Ammon's horn (tissue), 1 donor: ENCODE measurements around the gene SLX9.

Source experiments
- DNase-seq: peaks from one replicate; pipeline ENCODE4 v3.0.0-alpha.2; 2016; ENCODE audit warnings: low spot score

SLX9 gene, protein sequence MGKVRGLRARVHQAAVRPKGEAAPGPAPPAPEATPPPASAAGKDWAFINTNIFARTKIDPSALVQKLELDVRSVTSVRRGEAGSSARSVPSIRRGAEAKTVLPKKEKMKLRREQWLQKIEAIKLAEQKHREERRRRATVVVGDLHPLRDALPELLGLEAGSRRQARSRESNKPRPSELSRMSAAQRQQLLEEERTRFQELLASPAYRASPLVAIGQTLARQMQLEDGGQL

DNA sequence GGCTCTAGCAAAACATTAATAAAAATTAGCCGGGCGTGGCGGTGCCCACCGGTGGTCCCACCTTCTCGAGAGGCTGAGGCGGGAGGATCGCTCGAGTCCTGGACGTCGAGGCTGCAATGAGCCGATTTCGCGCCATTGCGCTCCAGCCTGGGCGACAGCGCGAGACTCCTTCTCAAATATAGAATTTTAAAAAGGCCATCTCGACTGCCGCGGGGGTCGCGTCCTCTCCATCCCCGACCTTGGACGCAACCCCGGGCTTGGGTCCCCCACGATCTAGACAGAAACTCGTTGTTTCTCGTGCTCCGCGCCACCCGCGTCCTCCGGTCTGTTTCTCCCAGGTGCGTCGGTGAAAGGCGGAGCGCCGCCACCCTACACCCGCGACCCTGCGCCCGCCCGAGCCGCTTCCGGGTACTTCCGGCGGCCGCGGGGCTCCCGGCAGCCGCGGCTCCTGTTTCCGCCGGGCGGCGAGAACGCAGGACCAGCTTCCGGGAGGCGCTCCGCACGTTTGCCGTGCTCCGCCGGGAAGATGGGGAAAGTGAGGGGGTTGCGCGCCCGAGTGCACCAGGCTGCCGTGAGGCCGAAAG is at the start of gene SLX9:
SLX9 (plus strand) TSS at position 498 of the 584 bp plus-strand sequence; CDS start at position 527, 29 bp downstream.
- peak; percentile 64 for DNase-seq

DNA sequence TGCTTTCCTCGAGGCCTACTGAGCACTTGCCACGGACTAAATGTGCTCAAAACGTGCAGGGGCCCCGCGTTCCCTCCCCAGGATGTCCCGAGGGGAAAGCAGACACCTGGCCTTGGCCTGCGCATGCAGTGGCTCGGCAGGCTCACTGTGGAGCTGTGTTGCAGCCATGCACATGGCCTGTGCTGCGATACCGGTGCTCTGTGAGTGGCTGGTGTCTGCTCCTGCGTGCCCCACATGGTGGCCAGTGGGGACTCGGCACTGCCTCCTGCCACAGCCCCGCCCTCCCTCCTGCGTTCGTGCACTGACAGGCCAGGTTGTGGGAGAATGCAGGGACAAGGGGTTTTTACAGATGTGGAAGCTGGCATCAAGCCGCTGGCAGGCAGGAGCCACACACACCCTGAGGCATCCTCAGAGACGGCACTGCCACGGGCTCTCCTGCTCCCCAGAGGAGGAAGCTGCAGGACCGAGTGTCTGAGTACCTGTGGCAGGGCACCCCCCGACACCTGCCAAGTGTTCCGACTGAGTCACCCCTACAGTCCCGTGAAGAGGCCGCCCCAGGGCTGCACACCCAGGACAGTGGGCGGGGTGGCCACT is 49.4 kb upstream of the SLX9 start:
- no peak for DNase-seq

DNA sequence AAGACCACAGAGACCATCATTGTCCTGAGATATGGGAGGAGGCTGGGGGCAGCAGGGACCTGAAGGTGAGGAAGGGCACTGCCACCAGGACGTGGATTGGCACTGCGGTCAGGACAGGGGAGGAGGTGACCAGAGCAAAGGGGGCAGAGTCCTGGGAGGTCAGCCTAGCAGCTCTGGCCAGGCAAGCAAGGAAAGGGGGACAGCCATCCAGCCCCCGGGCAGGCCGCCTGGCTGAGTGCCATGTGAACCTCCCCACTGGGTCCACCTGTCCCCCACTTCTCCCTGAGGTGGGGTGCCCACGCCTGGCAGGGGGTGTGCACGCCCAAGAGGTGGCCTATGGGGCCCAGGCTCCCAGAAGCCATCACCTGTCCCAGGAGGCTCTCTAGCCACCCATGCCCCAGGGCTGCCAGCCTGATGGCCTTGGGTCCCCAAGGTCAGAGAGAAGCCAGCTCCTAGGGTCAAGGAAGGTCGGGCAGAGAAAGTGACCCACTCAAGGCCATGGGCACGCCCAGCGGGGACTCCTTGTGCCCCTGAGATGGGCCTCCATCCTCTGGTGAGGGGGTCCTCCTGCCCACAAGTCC is 48.8 kb upstream of the SLX9 start:
- DNase-seq = no peak

DNA sequence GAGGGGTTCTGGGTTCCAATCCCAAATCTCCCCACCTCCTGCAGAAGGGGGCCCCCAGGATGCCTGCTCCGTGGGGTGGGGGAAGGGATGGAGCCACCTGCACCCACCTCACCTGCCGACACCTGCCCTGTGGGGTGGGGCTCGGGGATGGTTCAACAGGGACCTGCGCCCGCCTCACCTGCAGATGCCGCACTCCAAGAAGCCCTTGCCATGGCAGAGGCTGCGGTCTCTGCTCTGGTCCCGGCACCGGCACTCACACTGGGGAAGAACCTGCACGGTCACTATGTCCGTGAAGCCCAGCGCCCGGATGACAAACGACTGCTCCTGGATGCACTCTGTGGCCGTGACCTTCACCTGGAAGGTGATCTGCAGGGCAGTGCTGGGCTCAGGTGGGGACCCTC is 48.2 kb upstream of the SLX9 start:
- no peak for DNase-seq

DNA sequence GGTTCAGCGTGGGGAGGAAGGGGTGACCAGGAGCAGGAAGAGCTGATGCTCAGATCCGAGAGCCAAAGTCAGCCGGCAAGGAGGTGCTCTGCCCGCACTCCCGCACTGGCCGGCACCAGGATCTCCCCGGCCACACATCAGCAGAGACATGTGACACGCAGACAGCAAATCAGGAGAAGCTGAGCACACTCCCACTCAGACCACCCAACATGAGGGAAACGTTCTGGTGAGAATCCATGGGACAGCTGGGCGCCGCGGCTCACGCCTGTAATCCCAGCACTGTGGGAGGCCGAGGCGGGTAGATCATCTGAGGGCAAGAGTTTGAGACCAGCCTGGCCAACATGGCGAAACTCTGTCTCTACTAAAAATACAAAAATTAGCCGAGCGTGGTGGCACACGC is 47.7 kb upstream of the SLX9 start:
- DNase-seq = no peak

DNA sequence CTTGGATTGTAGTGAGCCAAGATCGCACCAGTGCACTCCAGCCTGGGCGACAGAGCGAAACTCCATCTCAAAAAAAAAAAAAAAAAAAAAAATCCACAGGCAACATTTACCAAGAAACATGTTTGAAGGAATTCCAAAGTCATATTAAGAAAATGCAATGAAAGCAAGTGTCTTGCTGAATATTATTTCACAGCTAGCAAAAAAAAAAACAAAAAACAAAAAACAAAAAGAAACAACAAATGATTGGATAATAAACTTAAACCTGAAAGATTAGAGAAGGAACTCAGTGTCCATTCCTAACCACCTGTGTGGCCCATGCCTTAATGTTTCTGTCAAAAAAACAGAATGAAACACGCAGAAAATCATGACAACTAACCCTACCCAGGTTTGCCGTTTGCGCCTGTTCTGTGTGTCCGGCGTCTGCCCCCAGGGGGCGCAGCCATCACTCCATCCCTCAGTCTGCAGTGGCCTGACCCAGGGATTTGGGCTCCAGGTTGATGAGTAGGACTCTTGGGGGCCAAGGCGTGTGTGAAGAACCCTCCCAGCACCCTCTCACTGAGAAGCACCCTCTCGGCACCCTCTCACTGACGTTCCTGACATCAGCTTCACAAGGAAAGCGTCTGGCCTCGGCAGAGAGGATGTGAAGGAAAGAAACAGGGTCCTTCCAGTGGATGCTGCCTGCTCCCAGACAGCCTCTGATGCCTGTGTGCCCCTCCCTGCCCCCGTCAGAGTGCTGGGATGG is 47.1 kb upstream of the SLX9 start:
- peak; percentile 54 for DNase-seq

DNA sequence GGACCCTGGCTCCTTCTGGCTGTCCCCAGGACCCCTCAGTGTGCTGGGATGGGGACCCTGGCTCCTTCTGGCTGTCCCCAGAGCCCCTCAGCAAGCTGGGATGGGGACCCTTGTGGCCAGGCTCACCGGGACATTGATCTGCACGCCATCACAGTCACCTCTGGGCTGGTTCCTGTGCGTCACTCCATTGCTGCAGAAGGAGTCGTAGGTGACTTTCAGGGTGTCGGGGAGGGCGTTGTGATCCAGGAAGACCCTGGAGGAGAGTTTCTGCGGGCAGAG is 46.6 kb upstream of the SLX9 start:
- DNase-seq = no peak

DNA sequence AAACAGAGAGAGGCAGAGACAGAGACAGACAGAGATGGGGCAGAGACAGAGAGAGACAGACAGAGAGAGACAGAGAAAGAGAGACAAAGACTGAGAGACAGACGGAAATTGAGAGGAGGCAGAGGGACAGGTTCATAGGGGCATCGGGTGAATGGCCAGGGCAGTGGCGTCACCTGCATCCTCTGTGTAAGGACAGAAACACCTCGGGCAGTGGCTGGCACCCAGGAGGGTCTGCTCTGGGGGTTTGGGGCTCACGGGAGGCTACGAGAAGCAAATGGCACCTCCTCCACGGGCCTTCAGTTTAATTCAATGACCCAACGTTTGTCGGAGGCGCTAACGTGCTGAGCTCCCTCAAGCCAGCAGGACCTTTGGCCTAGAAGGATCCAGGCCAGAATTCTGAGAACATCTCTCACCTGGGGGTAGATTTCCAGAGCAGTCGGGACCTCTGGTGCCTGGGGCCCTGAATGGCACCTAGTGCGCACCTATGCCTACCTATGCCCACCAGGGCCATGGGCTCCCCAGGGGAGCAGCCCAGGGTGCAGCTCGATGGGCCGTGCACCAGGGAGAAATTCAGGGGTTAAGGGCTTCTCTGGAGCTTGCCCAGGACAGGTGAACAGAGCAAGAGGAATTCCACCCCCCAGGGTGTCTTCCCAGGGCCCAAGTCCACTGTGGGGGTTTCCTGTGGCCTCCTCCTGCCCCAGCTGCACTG is 45.7 kb upstream of the SLX9 start:
- no peak for DNase-seq

DNA sequence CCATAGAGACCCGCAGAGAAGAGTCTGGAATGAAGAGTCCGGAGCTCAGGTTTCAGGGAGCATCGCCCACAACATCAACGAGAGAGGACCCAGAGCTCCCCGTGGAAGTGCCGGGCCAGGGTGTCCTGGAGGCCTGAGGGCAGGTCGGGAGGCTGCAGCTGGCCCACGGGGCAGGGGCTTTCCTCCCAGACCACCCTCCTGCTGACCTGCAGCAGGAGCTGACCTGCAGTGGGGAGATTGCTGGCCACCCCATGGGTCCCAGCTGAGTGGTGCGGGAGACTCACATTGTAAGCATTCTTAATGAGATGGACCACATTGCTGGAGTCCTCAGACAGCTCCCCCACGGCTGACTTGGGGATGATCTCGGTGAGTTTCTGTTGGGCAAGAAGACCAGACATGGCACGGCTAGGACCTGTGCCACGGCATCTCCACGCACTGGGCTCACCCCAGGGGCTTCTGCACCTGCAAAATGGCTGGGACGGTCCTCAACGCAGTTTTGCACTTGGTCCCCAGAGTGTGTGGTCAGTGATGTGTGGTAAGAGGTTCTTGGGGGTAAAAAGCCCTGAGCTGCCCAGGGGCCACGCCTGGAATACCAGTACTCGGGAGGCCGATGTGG is 45.0 kb upstream of the SLX9 start:
- DNase-seq = no peak

DNA sequence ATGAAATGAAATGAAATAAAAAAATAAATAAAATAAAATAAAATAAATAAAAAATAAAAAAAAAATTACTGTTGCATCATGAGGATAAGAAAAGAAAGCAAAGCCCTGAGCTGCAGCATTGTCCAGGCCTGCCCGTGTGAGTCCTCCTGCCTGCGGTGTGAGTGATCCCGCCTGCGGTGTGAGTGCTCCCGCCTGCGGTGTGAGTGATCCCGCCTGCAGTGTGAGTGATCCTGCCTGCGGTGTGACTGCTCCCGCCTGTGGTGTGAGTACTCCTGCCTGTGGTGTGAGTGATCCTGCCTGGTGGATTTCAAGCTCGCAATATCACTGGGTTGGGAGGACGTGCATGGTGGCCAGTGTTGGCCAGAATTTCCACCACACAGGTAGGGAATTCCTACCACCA is 44.0 kb upstream of the SLX9 start:
- DNase-seq = no peak

DNA sequence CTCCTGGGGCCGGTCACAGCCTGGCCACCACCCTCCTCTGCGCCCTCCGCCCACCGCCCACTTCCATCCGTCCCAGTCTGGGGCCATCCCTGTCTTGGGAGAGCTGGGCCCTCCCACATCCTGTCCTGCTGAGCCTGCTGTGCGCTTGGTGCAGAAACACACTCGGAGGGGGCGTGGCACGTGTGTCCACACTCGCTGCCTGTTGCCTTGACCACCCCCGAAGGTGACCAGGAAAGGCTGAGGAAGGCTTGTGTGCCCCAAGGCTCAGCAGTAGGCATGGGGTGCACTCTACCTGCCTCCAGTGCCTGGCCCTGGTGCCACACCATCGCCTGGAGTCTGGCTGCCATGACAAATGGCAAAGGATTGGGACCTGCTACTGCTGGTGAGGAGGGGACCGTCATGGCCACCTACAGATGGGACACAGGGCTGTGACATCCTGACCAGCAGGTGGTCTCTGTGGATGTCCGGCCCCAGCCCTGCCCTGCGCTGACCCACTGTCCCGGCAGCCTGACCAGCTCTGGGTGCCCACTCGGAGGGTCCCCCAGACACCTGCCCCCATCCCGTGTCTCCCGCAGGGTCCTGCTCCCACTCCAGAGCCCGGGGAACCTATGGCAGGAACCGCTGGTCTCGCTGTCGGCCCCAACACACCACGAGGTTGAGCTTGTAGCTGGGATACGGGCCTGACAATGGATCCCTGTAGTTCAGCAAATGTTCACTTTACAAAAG is 43.1 kb upstream of the SLX9 start:
- no peak for DNase-seq

DNA sequence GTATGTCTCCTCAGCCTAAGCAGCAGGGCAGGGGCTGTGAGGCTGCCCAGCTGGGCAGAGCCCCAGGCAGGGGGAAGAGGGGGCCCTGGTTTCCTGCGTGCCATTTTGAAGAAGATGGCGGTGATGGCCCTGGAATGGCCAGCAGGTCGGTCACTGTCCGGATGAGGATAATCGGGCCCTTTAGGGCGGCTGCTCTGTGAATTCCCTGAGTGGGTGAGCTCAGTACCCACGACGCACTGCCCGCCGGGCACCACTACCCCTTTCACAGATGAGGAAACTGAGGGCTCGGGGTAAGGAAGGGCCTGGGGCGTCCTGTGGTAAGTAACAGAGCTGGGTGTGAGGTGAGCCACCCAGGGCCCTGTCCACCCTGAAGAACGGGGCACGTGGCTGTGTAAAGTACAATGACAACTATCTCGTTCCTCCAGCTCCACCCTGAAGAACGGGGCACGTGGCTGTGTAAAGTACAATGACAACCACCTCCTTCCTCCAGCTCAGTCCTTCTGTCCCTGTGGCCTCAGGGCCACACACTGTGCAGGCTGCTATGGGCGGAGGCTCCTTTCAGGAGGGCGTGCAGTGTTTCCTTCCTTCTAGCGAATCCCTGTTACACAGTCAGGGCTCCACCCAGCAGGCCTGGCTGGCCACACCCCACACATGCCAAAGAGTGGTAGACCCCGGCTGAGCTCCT is 42.4 kb upstream of the SLX9 start:
- no peak for DNase-seq

DNA sequence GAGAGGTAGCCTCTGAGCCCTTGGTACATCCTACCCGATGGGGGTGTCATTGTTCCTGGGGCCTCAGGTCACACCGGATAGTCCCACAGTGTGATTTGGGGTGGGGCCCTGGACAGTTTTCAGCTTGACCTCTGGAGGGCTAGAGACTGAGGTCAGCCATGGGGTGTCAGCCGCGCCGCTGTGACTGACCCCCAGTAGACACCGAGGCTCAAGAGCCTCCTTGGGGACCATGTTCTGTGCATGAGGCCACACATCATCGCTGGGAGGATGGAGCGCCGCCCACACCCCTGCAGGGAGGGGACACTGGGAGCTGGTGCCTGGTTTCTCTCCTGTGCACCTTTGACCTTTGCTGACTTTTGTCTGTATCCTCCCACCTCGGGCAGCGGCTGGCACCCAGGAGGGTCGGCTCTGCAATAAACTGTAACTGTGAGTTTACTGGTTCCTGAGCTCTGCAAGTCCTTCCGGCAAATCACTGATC is 41.8 kb upstream of the SLX9 start:
- no peak for DNase-seq

DNA sequence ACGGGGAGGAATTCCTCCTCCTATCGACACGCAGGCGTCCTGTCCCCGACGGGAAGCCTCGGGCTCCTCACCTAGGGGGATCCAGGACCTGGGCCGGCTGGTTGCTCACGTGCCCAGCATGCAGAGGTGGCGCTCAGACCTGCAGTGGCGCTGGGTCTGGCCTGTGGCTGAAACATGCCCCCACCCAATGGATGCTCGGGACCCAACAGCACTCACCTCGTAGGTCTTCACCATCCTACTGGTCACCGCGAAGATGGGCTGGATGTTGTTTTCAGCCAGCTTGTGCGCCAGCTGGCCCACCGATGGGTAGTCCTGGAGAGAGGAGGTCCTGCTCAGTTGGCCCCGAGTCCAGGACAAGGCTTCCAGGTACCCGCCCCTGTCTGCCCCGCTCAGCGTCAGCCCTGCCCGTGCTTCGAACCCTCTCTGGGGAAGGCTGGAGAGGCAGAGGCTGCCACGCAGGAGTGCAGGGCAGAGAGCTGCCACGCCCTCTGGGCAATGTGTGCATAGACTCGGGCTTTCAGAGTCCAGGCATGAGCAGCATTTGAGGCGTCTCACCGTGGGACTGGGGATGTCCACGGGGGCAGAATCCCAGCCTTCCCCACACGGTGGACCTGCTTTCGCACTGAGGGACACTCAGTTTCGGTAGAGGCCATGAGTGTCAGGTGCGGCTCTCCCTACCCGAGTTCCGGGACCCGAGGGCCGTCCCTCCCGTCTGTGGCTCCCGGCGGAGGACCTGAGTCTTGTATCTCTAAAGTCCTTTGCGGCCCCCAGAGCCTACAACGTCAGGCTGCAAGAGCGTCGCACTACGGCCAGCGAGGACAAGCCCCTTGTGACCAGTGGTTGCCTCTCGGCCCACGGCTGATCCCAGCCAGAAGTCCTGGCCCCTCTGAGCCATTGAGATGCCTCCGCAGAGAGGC is 40.7 kb upstream of the SLX9 start:
- DNase-seq = no peak

DNA sequence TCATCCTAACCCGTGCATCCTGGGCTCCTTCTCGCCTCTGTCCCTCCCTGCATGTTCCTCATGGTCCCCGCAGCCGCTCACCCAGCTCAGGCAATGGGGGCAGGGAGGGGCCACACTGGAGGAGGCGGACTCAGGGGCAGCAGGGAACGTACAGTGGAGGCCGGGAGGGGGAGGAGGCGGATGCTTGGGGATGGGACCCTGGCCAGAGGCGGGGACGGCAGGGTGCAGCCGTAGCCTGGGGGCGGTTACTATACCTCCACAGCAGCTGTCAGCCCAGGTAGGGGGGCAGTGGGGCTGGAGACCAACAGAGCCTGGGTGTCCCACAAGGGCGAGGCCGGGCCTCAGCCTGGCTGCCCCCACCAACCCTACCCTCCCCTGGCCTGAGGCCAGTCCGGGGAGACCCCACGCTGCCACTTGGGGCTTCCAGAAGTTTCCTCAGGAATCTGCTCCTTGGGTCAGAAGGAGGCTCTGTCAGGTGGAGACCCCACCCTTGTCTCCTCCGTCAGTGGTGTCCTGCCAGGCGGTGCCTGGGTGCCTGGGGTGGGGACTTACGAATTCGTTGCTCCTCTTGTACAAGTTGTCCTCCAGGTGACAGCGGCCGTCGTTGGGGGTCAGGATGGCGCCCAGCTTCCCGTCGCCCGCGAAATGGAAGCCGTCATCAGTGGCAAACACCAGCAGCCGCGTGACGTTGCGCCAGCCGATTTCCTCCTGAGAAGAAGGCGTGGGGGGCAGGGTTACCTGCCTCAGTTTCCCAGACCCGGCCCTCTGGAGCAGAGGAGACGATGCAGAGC is 39.9 kb upstream of the SLX9 start:
- no peak for DNase-seq

DNA sequence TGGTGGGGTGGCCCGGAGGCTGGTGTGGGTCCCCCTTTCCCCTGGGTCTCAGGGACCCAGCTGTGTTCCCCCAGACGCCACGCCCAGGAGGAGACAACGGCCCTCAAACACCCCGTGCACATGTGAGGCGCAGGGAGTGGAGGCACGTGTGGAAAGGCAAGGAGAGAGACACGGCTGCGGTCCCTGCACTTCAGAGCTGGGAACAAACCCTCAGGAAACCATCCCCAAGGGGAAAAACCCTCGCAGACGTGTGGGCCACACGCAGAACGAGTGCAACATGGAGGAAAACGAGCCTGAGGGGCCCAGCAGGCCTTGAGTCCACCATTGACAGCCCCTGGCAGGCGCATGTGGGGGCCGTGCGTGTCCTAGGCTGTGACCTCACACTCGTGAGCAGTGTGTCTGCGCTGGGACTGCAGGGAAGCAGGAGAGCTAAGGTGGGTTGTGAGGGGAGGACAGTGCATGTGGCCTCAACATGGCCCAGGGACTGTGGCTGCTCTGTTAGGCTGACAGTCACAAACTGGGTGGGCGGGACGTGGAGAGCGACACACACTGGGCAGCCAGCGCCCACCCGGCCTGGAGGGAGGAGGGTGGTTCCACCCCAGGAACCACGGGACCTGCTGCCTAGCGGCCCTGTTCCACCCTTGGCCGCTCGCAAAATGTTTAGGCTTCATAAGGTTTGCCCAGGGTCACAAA is 39.1 kb upstream of the SLX9 start:
- DNase-seq = no peak

DNA sequence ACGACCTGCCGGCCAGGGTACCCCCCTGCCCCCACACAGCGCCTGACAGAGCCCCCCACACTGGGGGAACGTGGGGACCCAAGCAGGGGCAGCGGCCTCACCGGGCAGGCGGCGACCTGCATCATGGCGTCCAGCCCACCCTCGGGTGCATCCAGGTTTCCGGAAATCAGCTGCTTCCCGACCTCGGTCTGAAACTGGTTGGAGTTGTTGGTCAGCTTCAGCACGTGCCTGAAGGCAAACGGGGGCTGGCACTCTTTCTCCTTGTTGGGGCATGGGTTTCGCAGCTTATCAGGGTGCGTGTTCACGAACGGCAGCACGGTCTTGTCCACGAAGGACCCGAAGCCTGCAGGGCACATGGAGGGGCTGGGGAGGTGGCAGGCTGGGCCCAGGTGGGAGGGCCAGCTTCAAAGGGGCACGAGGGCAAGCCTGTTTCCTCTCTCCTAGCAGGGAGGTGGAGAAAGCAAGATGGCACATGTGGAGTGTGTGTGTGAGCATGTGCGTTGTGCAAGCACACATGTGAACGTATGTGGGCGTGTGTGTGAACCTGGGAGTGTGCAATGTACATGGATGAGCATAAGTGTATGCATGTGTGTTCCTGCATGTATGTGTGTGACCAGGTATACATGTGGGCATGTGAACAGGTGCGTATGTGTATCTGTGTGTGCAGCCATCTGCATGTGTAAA is 38.3 kb upstream of the SLX9 start:
- no peak for DNase-seq
